Sigmoid colon (tissue), 4 donors: ENCODE measurements around the gene GNB5.

Experiments
- CTCF ChIP-seq, 4 experiments: fragments of 450-650 bp in 3 of 4; fragments of 200-600 bp in 1 of 4; IDR thresholded peaks; one replicate each; pipeline ENCODE4 v1.5.1; 2016 to 2019; ENCODE audit warnings: antibody characterized with exemption in 4 of 4, mild to moderate bottlenecking in 3 of 4, moderate library complexity in 2 of 4
- EP300 ChIP-seq, 4 donors: sonication (generic); formaldehyde crosslinking; IDR thresholded peaks; one replicate each; pipeline ENCODE4 v1.6.1; 2017; ENCODE audit warnings: antibody characterized with exemption in 4 of 4
- POLR2A ChIP-seq, 2 donors: fragments of 450-650 bp; IDR thresholded peaks; one replicate each; pipeline ENCODE4 v1.6.1; 2016; ENCODE audit warnings: antibody characterized with exemption in 2 of 2, mild to moderate bottlenecking in 2 of 2, moderate library complexity in 2 of 2
- POLR2AphosphoS5 ChIP-seq, 4 donors: sonication (generic); formaldehyde crosslinking; IDR thresholded peaks; one replicate each; pipeline ENCODE4 v1.6.1; 2017; ENCODE audit warnings: antibody characterized with exemption in 4 of 4

DNA sequence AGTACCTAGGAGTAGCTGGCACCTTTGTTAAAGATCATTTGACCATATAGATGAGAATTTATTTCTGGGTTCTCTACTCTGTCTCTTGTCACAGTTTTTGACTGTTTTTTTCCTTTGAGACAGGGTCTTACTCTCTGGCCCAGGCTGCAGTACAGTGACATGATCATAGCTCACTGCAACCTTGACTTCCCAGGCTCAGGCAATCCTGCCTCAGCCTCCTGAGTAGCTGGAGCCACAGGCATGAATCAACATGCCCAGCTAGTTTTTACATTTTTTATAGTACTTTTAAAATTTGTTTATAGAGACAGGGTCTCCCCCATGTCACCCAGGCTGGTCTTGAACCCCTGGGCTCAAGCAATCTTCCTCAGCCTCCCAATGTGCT lies 123.7 kb downstream of the GNB5 start:
- TF ChIP-seq CTCF (IDR thresholded peaks at IDR 0.05): no peak
- no peak for TF ChIP-seq POLR2A (IDR thresholded peaks at IDR 0.05)
- TF ChIP-seq EP300 (IDR thresholded peaks at IDR 0.05): no peak
- no peak for TF ChIP-seq POLR2AphosphoS5 (IDR thresholded peaks at IDR 0.05)
